HL-60 (cell line): Measurements from ENCODE around the gene LRRC3.

Experiments used
- DNase-seq, 2 experiments: peaks; one replicate each; pipeline ENCODE4 v3.0.0-alpha.2; 2010 to 2020; ENCODE audit warnings: low read depth in 1 of 2, low spot score in 1 of 2
- H3K27ac ChIP-seq: fragments of 250-450 bp; sonication (Bioruptor Pico); replicated peaks from 2 replicates; pipeline ENCODE4 v1.5.1; 2020; ENCODE audit warnings: mild to moderate bottlenecking, moderate library complexity
- H3K27me3 ChIP-seq: fragments of 250-450 bp; sonication (Bioruptor Pico); 2 replicates; pipeline ENCODE4 v1.5.1; 2021; ENCODE audit warnings: mild to moderate bottlenecking, moderate library complexity; ENCODE audit not compliant: insufficient read depth, poor library complexity, severe bottlenecking
- H3K4me3 ChIP-seq: replicated peaks from 2 replicates; pipeline ENCODE4 v1.5.1; 2011; ENCODE audit warnings: mild to moderate bottlenecking, control low read depth, low read length; ENCODE audit not compliant: insufficient read depth
- GABPA ChIP-seq: IDR thresholded peaks from 2 replicates; pipeline ENCODE4 v1.6.1; 2012; ENCODE audit warnings: low read depth
- POLR2AphosphoS5 ChIP-seq: IDR thresholded peaks from 2 replicates; pipeline ENCODE4 v1.6.1; 2012; ENCODE audit warnings: low read depth
- SPI1 ChIP-seq: IDR thresholded peaks from 2 replicates; pipeline ENCODE4 v1.6.1; 2012; ENCODE audit warnings: low read depth, mild to moderate bottlenecking, borderline replicate concordance
- TF ChIP-seq, protein P1 (sequence below): IDR thresholded peaks from 2 replicates; pipeline ENCODE4 v1.6.1; 2012; ENCODE audit warnings: low read depth; ENCODE audit not compliant: insufficient replicate concordance
- TF ChIP-seq, protein P2 (sequence below): IDR thresholded peaks from one replicate; pipeline ENCODE4 v1.5.1; 2011; ENCODE audit warnings: low read length, control low read depth, inconsistent platforms; ENCODE audit not compliant: insufficient read depth

LRRC3 gene

DNA sequence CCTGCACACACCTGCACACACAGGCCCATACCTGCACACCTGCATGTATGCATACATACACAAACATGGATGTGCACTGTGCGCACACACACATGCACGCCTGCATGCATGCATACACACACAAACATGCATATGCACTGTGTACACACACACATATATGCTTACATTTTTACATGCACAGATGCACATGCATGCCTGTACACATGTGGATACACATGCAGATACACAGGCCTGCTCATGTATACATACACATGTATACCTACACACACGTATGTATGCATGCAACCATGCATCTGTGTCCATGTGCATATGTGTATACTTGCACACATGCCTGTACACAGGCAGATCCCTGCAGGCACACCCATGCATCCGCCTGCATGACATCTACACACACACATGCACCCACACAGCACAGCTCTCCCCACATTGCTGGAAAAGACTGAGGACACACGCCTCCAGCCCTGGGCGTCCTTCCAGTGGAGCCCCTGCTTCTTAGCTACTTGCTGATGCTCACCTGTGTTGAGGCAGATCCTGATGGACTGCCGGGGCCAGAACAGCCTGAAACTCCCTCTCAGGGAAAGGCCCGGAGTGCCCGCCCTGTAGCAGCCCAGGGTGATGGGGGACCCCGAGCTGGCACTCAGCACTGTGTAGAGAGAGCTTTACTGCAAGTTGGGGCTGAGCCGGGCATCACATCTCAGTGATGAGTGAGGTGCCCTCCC, 56.1 kb downstream of the LRRC3 start:
- no peak for DNase-seq
- Histone ChIP-seq H3K4me3 (no peak overlapping the region), H3K27me3 (no peaks in the 10 kb centered on the region), H3K27ac (no peak overlapping the region)
- TF ChIP-seq, protein P1, sequence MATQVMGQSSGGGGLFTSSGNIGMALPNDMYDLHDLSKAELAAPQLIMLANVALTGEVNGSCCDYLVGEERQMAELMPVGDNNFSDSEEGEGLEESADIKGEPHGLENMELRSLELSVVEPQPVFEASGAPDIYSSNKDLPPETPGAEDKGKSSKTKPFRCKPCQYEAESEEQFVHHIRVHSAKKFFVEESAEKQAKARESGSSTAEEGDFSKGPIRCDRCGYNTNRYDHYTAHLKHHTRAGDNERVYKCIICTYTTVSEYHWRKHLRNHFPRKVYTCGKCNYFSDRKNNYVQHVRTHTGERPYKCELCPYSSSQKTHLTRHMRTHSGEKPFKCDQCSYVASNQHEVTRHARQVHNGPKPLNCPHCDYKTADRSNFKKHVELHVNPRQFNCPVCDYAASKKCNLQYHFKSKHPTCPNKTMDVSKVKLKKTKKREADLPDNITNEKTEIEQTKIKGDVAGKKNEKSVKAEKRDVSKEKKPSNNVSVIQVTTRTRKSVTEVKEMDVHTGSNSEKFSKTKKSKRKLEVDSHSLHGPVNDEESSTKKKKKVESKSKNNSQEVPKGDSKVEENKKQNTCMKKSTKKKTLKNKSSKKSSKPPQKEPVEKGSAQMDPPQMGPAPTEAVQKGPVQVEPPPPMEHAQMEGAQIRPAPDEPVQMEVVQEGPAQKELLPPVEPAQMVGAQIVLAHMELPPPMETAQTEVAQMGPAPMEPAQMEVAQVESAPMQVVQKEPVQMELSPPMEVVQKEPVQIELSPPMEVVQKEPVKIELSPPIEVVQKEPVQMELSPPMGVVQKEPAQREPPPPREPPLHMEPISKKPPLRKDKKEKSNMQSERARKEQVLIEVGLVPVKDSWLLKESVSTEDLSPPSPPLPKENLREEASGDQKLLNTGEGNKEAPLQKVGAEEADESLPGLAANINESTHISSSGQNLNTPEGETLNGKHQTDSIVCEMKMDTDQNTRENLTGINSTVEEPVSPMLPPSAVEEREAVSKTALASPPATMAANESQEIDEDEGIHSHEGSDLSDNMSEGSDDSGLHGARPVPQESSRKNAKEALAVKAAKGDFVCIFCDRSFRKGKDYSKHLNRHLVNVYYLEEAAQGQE = no peak
- TF ChIP-seq, protein P2, sequence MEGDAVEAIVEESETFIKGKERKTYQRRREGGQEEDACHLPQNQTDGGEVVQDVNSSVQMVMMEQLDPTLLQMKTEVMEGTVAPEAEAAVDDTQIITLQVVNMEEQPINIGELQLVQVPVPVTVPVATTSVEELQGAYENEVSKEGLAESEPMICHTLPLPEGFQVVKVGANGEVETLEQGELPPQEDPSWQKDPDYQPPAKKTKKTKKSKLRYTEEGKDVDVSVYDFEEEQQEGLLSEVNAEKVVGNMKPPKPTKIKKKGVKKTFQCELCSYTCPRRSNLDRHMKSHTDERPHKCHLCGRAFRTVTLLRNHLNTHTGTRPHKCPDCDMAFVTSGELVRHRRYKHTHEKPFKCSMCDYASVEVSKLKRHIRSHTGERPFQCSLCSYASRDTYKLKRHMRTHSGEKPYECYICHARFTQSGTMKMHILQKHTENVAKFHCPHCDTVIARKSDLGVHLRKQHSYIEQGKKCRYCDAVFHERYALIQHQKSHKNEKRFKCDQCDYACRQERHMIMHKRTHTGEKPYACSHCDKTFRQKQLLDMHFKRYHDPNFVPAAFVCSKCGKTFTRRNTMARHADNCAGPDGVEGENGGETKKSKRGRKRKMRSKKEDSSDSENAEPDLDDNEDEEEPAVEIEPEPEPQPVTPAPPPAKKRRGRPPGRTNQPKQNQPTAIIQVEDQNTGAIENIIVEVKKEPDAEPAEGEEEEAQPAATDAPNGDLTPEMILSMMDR = no peak
- TF ChIP-seq SPI1 = no peak
- no peak for TF ChIP-seq POLR2AphosphoS5
- TF ChIP-seq GABPA = no peak
